Stimulated activated effector memory CD8-positive, alpha-beta T cell treated with anti-CD3 and anti-CD28 coated beads, Interleukin-12 subunit alpha, Interleukin-12 subunit beta, amount 100 ng/mL, for 72 hours (primary cell): Measurements from ENCODE around the gene LRCH4.
"Not testable (repeated sequence)": the region's sequence is repeated elsewhere in the genome, so short reads cannot be mapped to it uniquely, and the experiment has no call there.

Source experiments
- ATAC-seq: fragments of 150-1000 bp; cut with Tn5 transposase; 2 replicates; pipeline ENCODE4 v1.10.0; 2021
- DNase-seq, 2 donors: peaks; one replicate each; pipeline ENCODE4 v3.0.0; 2021 to 2022; ENCODE audit warnings: low spot score in 2 of 2
- H3K27ac Mint-ChIP-seq: one replicate; pipeline ENCODE4 v1.8.0; 2022; ENCODE audit warnings: mild to moderate bottlenecking, mixed read lengths
- H3K36me3 Mint-ChIP-seq: one replicate; pipeline ENCODE4 v1.8.0; 2022; ENCODE audit warnings: mild to moderate bottlenecking, mixed read lengths
- H3K4me1 Mint-ChIP-seq: one replicate; pipeline ENCODE4 v1.8.0; 2022; ENCODE audit warnings: mixed read lengths
- H3K4me3 Mint-ChIP-seq: one replicate; pipeline ENCODE4 v1.8.0; 2022; ENCODE audit warnings: mild to moderate bottlenecking, mixed read lengths
- H3K9me3 Mint-ChIP-seq: one replicate; pipeline ENCODE4 v1.8.0; 2022; ENCODE audit warnings: mixed read lengths

LRCH4 gene

DNA sequence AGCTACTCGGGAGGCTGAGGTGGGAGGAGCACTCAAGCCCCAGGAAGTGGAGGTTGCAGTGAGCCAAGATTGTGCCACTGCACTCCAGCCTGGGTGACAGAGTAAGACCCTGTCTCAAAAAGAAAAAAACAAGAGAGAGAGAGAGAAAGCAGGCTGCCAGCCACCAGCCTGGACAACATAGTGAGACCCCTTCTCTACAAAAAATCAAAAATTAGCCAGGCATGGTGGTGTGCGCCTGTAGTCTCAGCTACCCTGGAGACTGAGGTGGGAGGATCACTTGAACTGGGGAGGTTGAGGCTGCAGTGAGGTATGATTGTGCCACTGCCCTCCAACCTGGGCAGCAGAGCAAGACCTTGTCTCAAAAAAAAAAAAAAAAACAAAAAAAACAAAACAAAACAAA lies 49.2 kb downstream of the LRCH4 start:
- DNase-seq, H3K9me3 Mint-ChIP-seq, ATAC-seq, H3K4me3 Mint-ChIP-seq, H3K27ac Mint-ChIP-seq: not testable (repeated sequence)
- Mint-ChIP-seq H3K36me3 (peaks cover 10% of the 10 kb centered on the region), H3K4me1 (peaks cover 20% of the 10 kb centered on the region)

DNA sequence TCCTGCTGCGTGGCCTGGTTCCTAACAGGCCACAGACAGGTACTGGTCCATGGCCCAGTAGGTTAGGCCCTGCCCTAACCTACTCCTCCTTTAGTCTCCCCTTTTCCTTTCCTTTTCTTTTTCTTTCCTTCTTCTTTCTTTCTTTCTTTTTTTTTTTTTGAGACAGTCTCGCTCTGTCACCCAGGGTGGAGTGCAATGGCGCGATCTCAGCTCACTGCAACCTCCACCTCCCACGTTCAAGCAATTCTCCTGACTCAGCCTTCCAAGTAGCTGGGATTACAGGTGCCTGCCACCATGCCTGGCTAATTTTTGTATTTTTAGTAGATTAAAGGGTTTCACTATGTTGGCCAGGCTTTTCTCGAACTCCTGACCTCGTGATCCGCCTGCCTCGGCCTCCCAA lies 49.9 kb downstream of the LRCH4 start:
- H3K4me3 Mint-ChIP-seq, H3K9me3 Mint-ChIP-seq, ATAC-seq, H3K27ac Mint-ChIP-seq, DNase-seq: not testable (repeated sequence)
- Mint-ChIP-seq H3K4me1 (peaks cover 13% of the 10 kb centered on the region), H3K36me3 (peaks cover 10% of the 10 kb centered on the region)

GRCh38 chr7:100532165-100533022 lies 53.5 kb downstream of the LRCH4 start:
- no peaks in the 10 kb centered on the region for H3K36me3 Mint-ChIP-seq
- DNase-seq (no peak), ATAC-seq (no peak)
- H3K4me1 Mint-ChIP-seq, result peaks cover 8% of the 10 kb centered on the region
- H3K9me3 Mint-ChIP-seq, result no peaks in the 10 kb centered on the region
- H3K27ac Mint-ChIP-seq, result no peak overlapping the region
- H3K4me3 Mint-ChIP-seq, result no peak overlapping the region

DNA sequence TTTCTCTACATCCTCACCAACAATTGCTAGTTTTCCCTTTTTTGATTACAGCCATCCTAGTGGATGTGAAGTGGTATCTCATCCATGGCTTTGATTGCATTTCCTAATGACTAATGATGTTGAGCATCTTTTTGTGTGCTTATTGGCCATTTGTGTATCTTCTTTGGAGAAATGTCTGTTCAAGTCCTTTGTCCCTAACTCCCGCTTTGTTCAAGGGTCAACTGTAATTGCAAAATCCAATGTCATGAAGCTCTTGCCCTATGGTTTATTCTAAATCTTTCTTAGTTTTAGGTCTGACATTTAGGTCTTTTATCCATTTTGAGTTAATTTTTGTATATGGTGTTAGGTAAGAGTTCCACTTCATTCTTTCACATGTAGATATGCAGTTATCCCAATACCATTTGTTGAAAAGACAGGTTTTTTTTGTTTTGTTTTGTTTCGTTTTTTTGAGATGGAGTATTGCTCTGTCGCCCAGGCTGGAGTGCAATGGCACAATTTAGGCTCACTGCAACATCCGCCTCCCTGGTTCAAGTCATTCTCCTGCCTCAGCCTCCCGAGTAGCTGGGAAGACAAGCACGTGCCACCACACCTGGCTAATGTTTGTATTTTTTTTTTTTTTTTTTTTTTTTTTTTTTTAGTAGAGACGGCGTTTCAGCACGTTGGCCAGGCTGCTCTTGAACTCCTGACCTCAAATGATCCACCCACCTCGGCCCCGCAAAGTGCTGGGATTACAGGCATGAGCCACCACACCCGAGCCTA lies 57.6 kb downstream of the LRCH4 start:
- not testable (repeated sequence) for ATAC-seq, H3K4me3 Mint-ChIP-seq, H3K9me3 Mint-ChIP-seq, H3K36me3 Mint-ChIP-seq, H3K27ac Mint-ChIP-seq, DNase-seq
- peaks cover 14% of the 10 kb centered on the region for H3K4me1 Mint-ChIP-seq
